Lower leg skin (tissue), 4 donors: ENCODE results near the gene WNT10A. TPM values are rescaled to one million over a fixed set of nuclear protein-coding genes. Genes with fewer than 3 reads are reported as not detected.

Source experiments
- DNase-seq, 2 donors: peaks; one replicate each; pipeline ENCODE4 v3.0.0-alpha.2; 2019; ENCODE audit warnings: low spot score in 2 of 2
- H3K4me3 ChIP-seq: fragments of 200-600 bp; sonication (generic); 2 replicates; pipeline ENCODE4 v1.5.1; 2017; ENCODE audit warnings: mild to moderate bottlenecking, low read depth; ENCODE audit not compliant: poor library complexity, severe bottlenecking
- CTCF ChIP-seq, 3 donors: fragments of 450-650 bp; IDR thresholded peaks; one replicate each; pipeline ENCODE4 v1.5.1; 2016; ENCODE audit warnings: antibody characterized with exemption in 3 of 3, mild to moderate bottlenecking in 3 of 3, moderate library complexity in 2 of 3
- POLR2A ChIP-seq, 2 donors: fragments of 450-650 bp; IDR thresholded peaks; one replicate each; pipeline ENCODE4 v1.6.1; 2016 to 2017; ENCODE audit warnings: antibody characterized with exemption in 2 of 2, mild to moderate bottlenecking in 1 of 2, moderate library complexity in 1 of 2
- WGBS, 2 donors: methylation state at CpG; one replicate each; pipeline ENCODE4 v1.1.5; 2018; 5-methylcytosine and 5-hydroxymethylcytosine counted together
- intact Hi-C: fragments of 100-400 bp; cut with DNase I; formaldehyde crosslinking; loops from one replicate; pipeline ENCODE4 v1.15.0; 2023; ENCODE audit warnings: low total_unique reads
- total RNA-seq, 4 donors: library from RNA; depleted of rRNA; stranded (reverse); fragments of >200 nt; gene quantifications; one replicate each; pipeline ENCODE4 v1.1.0, GENCODE V29; 2016

The WNT10A gene
- total RNA-seq, 4 donors from 2014 or later, result 10.0 to 16.5 (median 15.2) TPM

GRCh38 chr2:218858671-218859555 lies 21.7 kb upstream of the WNT10A start:
- DNase-seq, result peak in 1 of 2 donors; percentile 85
- TF ChIP-seq CTCF (IDR thresholded peaks at IDR 0.05) (no peak), POLR2A (IDR thresholded peaks at IDR 0.05) (no peak)
- WGBS, 2 donors, result 13 to 19% methylated on average over 48 to 51 of the region's 51 CpGs
- intact Hi-C loops, result no loop called here
- H3K4me3 ChIP-seq, result no peak overlapping the region

GRCh38 chr2:218859556-218859987 lies 21.1 kb upstream of the WNT10A start, which contains the start of gene WNT6:
Gene WNT6, plus strand, starts transcription at chr2:218859805. Its CDS starts 233 bp downstream, at chr2:218860038.
- peak in 1 of 2 donors; percentile 87 for DNase-seq
- H3K4me3 ChIP-seq, result peak within 1 kb of the TSS; percentile 11
- intact Hi-C loops, result no loop called here
- 0 to 1% methylated on average over 6 to 21 of the region's 64 CpGs for WGBS, 2 donors
- no peak for TF ChIP-seq CTCF (IDR thresholded peaks at IDR 0.05)
- no peak for TF ChIP-seq POLR2A (IDR thresholded peaks at IDR 0.05)

GRCh38 chr2:218859988-218860831 lies 20.4 kb upstream of the WNT10A start:
- WGBS, 2 donors, result 1 to 3% methylated on average over 26 to 43 of the region's 47 CpGs
- peak overlapping the region; percentile 11 for H3K4me3 ChIP-seq
- TF ChIP-seq POLR2A (IDR thresholded peaks at IDR 0.05), result no peak
- TF ChIP-seq CTCF (IDR thresholded peaks at IDR 0.05), result no peak
- intact Hi-C loops, result no loop called here
- peak in 1 of 2 donors; percentile 83 for DNase-seq

- intact Hi-C loops, result no loop called here
- TF ChIP-seq CTCF (IDR thresholded peaks at IDR 0.05), result no peak
- WGBS, 2 donors, result 5 to 14% methylated on average over 19 to 21 of the region's 21 CpGs
- no peak overlapping the region for H3K4me3 ChIP-seq
- peak in 1 of 2 donors; percentile 88 for DNase-seq
Observed at GRCh38 chr2:218860950-218861381, 19.7 kb upstream of the WNT10A start.

- DNase-seq, result peak in 1 of 2 donors; percentile 78
- 83 to 84% methylated on average over 7 of the region's 7 CpGs for WGBS, 2 donors
Observed at GRCh38 chr2:218861645-218862318, 18.9 kb upstream of the WNT10A start.

More at GRCh38 chr2:218861645-218862318, 18.9 kb upstream of the WNT10A start:
- intact Hi-C loops, result no loop called here
- no peak for TF ChIP-seq POLR2A (IDR thresholded peaks at IDR 0.05)
- no peak for TF ChIP-seq CTCF (IDR thresholded peaks at IDR 0.05)
- no peak overlapping the region for H3K4me3 ChIP-seq
